ENCODE data around the gene STAT3.
"Not testable (repeated sequence)": the region's sequence is repeated elsewhere in the genome, so short reads cannot be mapped to it uniquely, and the experiment has no call there.

The STAT3 gene

GRCh38 chr17:42395601-42396000 is 7.4 kb upstream of the STAT3 start:
- H3K4me1 ChIP-seq (ENCODE audit: control insufficient read depth in 1 of 2, insufficient read depth in 2 of 2, low read length in 2 of 2); H3K36me3 ChIP-seq (ENCODE audit: control insufficient read depth in 1 of 2, insufficient read depth in 2 of 2, low read length in 2 of 2); H3K9me3 ChIP-seq (ENCODE audit: control insufficient read depth in 1 of 2, low read length in 2 of 2); H3K4me3 ChIP-seq (ENCODE audit: low read depth in 1 of 2, low read length in 2 of 2); H3K27ac ChIP-seq (ENCODE audit: low read length); H3K27me3 ChIP-seq (ENCODE audit: low read depth, low read length): not testable (repeated sequence)

- Histone ChIP-seq H3K4me1 (ENCODE audit: control insufficient read depth in 1 of 2, insufficient read depth in 2 of 2, low read length in 2 of 2) (peaks cover 0 to 5% of the 10 kb centered on the region in 2 donors), H3K9me3 (ENCODE audit: control insufficient read depth in 1 of 2, low read length in 2 of 2) (no peaks in the 10 kb centered on the region), H3K27me3 (ENCODE audit: low read depth, low read length) (no peaks in the 10 kb centered on the region), H3K27ac (ENCODE audit: low read length) (no peak overlapping the region), H3K36me3 (ENCODE audit: control insufficient read depth in 1 of 2, insufficient read depth in 2 of 2, low read length in 2 of 2) (no peaks in the 10 kb centered on the region), H3K4me3 (ENCODE audit: low read depth in 1 of 2, low read length in 2 of 2) (no peak overlapping the region)
Observed at GRCh38 chr17:42394838-42395237, 6.6 kb upstream of the STAT3 start.

GRCh38 chr17:42392692-42393415 is 4.6 kb upstream of the STAT3 start:
- Histone ChIP-seq H3K4me3 (ENCODE audit: low read depth in 1 of 2, low read length in 2 of 2) (no peak overlapping the region), H3K27me3 (ENCODE audit: low read depth, low read length) (no peaks in the 10 kb centered on the region), H3K9me3 (ENCODE audit: control insufficient read depth in 1 of 2, low read length in 2 of 2) (no peaks in the 10 kb centered on the region), H3K4me1 (ENCODE audit: control insufficient read depth in 1 of 2, insufficient read depth in 2 of 2, low read length in 2 of 2) (peaks cover 0 to 6% of the 10 kb centered on the region in 2 donors), H3K27ac (ENCODE audit: low read length) (no peak overlapping the region), H3K36me3 (ENCODE audit: control insufficient read depth in 1 of 2, insufficient read depth in 2 of 2, low read length in 2 of 2) (peaks cover 0 to 6% of the 10 kb centered on the region in 2 donors)

GRCh38 chr17:42391439-42391838 is 3.2 kb upstream of the STAT3 start:
- not testable (repeated sequence) for H3K27me3 ChIP-seq (ENCODE audit: low read depth, low read length); H3K27ac ChIP-seq (ENCODE audit: low read length); H3K4me3 ChIP-seq (ENCODE audit: low read depth in 1 of 2, low read length in 2 of 2); H3K9me3 ChIP-seq (ENCODE audit: control insufficient read depth in 1 of 2, low read length in 2 of 2)
- peaks cover 0 to 11% of the 10 kb centered on the region in 2 donors for H3K4me1 ChIP-seq (ENCODE audit: control insufficient read depth in 1 of 2, insufficient read depth in 2 of 2, low read length in 2 of 2)
- H3K36me3 ChIP-seq (ENCODE audit: control insufficient read depth in 1 of 2, insufficient read depth in 2 of 2, low read length in 2 of 2) = peaks cover 0 to 10% of the 10 kb centered on the region in 2 donors

GRCh38 chr17:42389899-42390298 is 1.7 kb upstream of the STAT3 start:
- no peak overlapping the region for H3K4me3 ChIP-seq (ENCODE audit: low read depth in 1 of 2, low read length in 2 of 2)
- peak overlapping the region; percentile 99 for H3K27ac ChIP-seq (ENCODE audit: low read length)
- no peaks in the 10 kb centered on the region for H3K27me3 ChIP-seq (ENCODE audit: low read depth, low read length)
- H3K9me3 ChIP-seq (ENCODE audit: control insufficient read depth in 1 of 2, low read length in 2 of 2) = no peaks in the 10 kb centered on the region
- H3K4me1 ChIP-seq (ENCODE audit: control insufficient read depth in 1 of 2, insufficient read depth in 2 of 2, low read length in 2 of 2) = peaks cover 11% of the 10 kb centered on the region in 2 donors
- peaks cover 0 to 10% of the 10 kb centered on the region in 2 donors for H3K36me3 ChIP-seq (ENCODE audit: control insufficient read depth in 1 of 2, insufficient read depth in 2 of 2, low read length in 2 of 2)

GRCh38 chr17:42389135-42389417 is 834 bp upstream of the STAT3 start:
- peak overlapping the region; percentile 99 for H3K27ac ChIP-seq (ENCODE audit: low read length)
- H3K4me1 ChIP-seq (ENCODE audit: control insufficient read depth in 1 of 2, insufficient read depth in 2 of 2, low read length in 2 of 2) = peaks cover 11 to 17% of the 10 kb centered on the region in 2 donors
- no peaks in the 10 kb centered on the region for H3K9me3 ChIP-seq (ENCODE audit: control insufficient read depth in 1 of 2, low read length in 2 of 2)
- peaks cover 0 to 10% of the 10 kb centered on the region in 2 donors for H3K36me3 ChIP-seq (ENCODE audit: control insufficient read depth in 1 of 2, insufficient read depth in 2 of 2, low read length in 2 of 2)
- H3K4me3 ChIP-seq (ENCODE audit: low read depth in 1 of 2, low read length in 2 of 2) = peak overlapping the region; percentile 55 to 73
- H3K27me3 ChIP-seq (ENCODE audit: low read depth, low read length) = no peaks in the 10 kb centered on the region

DNA sequence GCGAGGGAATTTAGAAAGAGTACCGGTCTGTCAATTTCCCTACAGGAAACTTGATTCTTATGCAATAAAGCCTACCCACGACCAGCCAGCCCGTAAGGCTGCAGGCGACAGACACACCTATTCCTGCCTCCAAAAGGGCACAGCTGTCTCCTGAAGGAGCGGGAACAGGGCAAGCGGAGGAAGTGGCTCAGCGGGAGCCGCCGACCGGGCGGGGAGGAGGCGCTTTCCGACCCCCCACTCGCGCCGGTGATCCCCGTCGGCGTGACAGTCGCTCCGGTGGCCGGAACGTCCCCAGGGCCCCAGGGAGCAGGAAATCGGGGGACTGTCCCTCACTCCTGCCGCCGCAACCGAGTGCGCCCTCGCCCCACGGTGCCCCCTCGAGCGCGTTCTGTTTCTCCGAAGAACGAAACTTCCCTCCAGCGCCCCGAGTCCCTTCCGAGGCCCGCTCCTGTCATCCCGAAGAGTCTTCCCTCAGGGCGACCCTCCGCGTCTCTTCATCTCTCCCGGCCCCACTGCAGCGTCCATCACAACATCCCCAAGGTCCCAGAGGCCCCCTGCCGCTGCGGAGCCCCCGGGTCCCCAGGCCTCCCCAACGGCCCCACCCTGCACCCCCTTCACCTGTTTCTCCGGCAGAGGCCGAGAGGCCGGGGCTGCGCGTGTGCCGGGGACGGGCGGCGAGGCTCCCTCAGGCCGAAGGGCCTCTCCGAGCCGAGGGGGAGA is 421 bp downstream of the STAT3 start:
- H3K36me3 ChIP-seq (ENCODE audit: control insufficient read depth in 1 of 2, insufficient read depth in 2 of 2, low read length in 2 of 2) = peaks cover 0 to 10% of the 10 kb centered on the region in 2 donors
- no peaks in the 10 kb centered on the region for H3K27me3 ChIP-seq (ENCODE audit: low read depth, low read length)
- peaks cover 11 to 25% of the 10 kb centered on the region in 2 donors for H3K4me1 ChIP-seq (ENCODE audit: control insufficient read depth in 1 of 2, insufficient read depth in 2 of 2, low read length in 2 of 2)
- peak overlapping the region; percentile 96 for H3K27ac ChIP-seq (ENCODE audit: low read length)
- no peaks in the 10 kb centered on the region for H3K9me3 ChIP-seq (ENCODE audit: control insufficient read depth in 1 of 2, low read length in 2 of 2)
- H3K4me3 ChIP-seq (ENCODE audit: low read depth in 1 of 2, low read length in 2 of 2) = peak overlapping the region; percentile 84 to 96

- peak overlapping the region; percentile 96 for H3K27ac ChIP-seq (ENCODE audit: low read length)
- no peaks in the 10 kb centered on the region for H3K9me3 ChIP-seq (ENCODE audit: control insufficient read depth in 1 of 2, low read length in 2 of 2)
- peaks cover 11 to 25% of the 10 kb centered on the region in 2 donors for H3K4me1 ChIP-seq (ENCODE audit: control insufficient read depth in 1 of 2, insufficient read depth in 2 of 2, low read length in 2 of 2)
- peak overlapping the region; percentile 84 to 96 for H3K4me3 ChIP-seq (ENCODE audit: low read depth in 1 of 2, low read length in 2 of 2)
- peaks cover 0 to 10% of the 10 kb centered on the region in 2 donors for H3K36me3 ChIP-seq (ENCODE audit: control insufficient read depth in 1 of 2, insufficient read depth in 2 of 2, low read length in 2 of 2)
- H3K27me3 ChIP-seq (ENCODE audit: low read depth, low read length) = no peaks in the 10 kb centered on the region
Observed at GRCh38 chr17:42386777-42387657, 1.2 kb downstream of the STAT3 start.

GRCh38 chr17:42381898-42382297 is 6.3 kb downstream of the STAT3 start:
- Histone ChIP-seq H3K9me3 (ENCODE audit: control insufficient read depth in 1 of 2, low read length in 2 of 2) (no peaks in the 10 kb centered on the region), H3K27ac (ENCODE audit: low read length) (no peak overlapping the region), H3K27me3 (ENCODE audit: low read depth, low read length) (no peaks in the 10 kb centered on the region), H3K4me1 (ENCODE audit: control insufficient read depth in 1 of 2, insufficient read depth in 2 of 2, low read length in 2 of 2) (peaks cover 16 to 62% of the 10 kb centered on the region in 2 donors), H3K4me3 (ENCODE audit: low read depth in 1 of 2, low read length in 2 of 2) (no peak overlapping the region), H3K36me3 (ENCODE audit: control insufficient read depth in 1 of 2, insufficient read depth in 2 of 2, low read length in 2 of 2) (no peaks in the 10 kb centered on the region)

GRCh38 chr17:42380935-42381334 is 7.3 kb downstream of the STAT3 start:
- H3K36me3 ChIP-seq (ENCODE audit: control insufficient read depth in 1 of 2, insufficient read depth in 2 of 2, low read length in 2 of 2) = no peaks in the 10 kb centered on the region
- H3K4me3 ChIP-seq (ENCODE audit: low read depth in 1 of 2, low read length in 2 of 2) = no peak overlapping the region
- no peaks in the 10 kb centered on the region for H3K9me3 ChIP-seq (ENCODE audit: control insufficient read depth in 1 of 2, low read length in 2 of 2)
- peaks cover 13 to 63% of the 10 kb centered on the region in 2 donors for H3K4me1 ChIP-seq (ENCODE audit: control insufficient read depth in 1 of 2, insufficient read depth in 2 of 2, low read length in 2 of 2)
- H3K27me3 ChIP-seq (ENCODE audit: low read depth, low read length) = no peaks in the 10 kb centered on the region
- H3K27ac ChIP-seq (ENCODE audit: low read length) = no peak overlapping the region

DNA sequence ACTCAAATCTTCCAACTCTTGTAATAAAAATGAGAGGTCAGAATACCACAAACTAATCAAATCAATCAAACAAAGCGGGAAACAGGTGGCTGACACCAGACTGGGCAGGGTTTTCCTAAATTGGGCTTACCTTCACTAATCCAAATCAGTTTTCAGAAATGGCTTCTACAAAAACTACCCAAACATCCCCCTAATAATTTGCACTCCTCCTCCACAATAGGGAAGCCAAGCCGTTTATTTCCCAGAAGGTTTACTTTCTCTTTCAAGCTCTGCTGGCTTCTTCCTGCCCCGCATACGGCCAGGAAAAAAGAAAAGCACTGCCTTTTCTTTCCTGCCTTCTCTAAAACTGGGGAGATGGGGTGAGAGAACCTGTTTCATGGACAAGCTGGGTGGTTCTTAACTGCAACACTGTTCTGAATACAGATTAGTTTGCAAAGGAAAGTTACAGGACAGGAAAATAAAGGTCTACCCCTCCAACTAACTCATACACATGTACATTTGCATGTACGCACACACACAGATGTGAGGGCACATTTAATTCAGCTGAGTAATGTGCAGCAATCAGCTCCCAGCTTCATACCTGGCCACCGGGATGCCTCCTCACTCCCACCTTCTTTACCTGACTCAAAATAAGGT is 9.2 kb downstream of the STAT3 start:
- Histone ChIP-seq H3K4me3 (ENCODE audit: low read depth in 1 of 2, low read length in 2 of 2) (peak overlapping the region; percentile 43 to 46), H3K9me3 (ENCODE audit: control insufficient read depth in 1 of 2, low read length in 2 of 2) (no peaks in the 10 kb centered on the region), H3K27ac (ENCODE audit: low read length) (peak overlapping the region; percentile 78), H3K27me3 (ENCODE audit: low read depth, low read length) (no peaks in the 10 kb centered on the region), H3K4me1 (ENCODE audit: control insufficient read depth in 1 of 2, insufficient read depth in 2 of 2, low read length in 2 of 2) (peaks cover 13 to 49% of the 10 kb centered on the region in 2 donors), H3K36me3 (ENCODE audit: control insufficient read depth in 1 of 2, insufficient read depth in 2 of 2, low read length in 2 of 2) (no peaks in the 10 kb centered on the region)
